Stimulated activated CD8-positive, alpha-beta memory T cell treated with anti-CD3 and anti-CD28 coated beads, Interleukin-7, amount 100 ng/mL, for 24 hours (primary cell): ENCODE results near the gene ZBTB20.

Experiments
- DNase-seq: peaks from one replicate; pipeline ENCODE4 v3.0.0-alpha.2; 2020; ENCODE audit warnings: low read depth

The ZBTB20 gene

GRCh38 chr3:114762144-114762543 is 384.9 kb downstream of the ZBTB20 start:
- no peak for DNase-seq

- no peak for DNase-seq
Observed at GRCh38 chr3:114760679-114761078, 386.4 kb downstream of the ZBTB20 start.

DNA sequence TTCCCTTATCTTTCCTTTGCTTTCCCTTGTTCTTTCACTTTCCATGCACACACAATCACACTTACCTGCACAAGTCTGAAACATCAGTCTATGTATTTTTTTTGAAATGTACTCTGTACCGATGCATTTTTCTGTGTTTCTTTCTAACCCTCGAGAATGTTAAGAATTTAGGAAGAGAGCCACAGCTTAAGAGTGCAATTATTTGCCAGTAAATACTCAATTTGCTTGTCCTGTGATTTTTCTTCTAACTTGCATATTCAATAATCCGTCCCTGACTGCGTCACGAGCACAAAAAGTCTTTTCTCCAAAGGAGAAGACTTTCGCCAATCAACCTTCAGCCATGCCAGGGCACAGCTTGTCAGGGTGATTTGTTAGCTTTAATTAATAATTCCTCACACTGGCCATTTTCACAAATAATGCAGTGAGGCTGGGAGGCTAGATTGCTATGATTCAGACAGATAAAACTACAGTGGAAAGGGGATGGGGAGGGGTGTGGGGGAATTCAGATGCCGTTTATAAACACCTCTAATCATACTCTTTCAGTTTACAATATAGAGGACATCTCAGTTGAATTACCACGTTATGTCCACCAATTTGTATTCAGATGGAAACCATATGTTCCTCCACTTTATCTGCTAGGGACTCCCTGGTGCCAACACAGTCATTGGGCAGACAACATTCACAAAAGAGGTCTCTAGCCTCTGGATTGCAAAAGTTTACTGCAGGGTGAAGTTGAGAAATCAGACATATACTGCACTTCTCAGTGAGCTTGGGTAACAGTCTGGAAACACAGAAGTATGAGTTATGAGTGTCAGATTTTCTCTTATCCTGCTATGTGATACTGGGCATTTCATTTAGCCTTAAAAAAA is 388.0 kb downstream of the ZBTB20 start:
- no peak for DNase-seq

DNA sequence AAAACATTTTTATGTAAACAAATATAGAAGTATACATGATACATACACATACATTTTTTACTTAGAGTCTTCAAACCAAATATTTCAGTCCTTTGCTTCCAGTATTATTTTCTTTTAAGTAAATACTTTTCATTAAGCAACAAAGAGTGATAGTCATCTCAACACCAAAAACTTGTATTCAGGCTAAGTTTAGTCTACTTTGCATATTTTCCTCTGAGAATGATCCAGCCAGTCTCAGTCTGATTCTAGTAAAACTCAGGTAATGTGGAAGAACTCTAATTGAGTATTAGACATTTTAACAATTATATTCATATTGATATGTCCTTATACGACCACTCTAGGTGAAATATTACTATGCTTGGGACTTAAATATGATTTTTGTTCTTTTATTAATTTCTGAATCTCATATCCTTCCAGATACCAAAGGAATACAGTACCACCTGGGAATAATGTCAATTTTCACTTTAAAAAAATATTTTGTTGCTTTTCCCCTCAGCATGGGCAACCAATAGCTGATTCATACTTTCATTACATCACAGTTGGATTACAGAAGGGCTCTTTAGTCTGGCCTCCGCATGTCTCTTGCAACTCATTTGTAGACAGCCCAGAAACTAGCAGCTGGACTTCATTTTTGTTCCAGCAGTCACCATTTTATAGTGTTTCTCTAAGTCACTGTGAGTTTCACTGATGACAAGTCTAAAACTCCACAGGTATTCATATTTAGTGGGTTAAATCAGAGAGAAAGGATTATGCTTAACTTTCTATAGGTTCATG is 390.4 kb downstream of the ZBTB20 start:
- DNase-seq, result no peak

DNA sequence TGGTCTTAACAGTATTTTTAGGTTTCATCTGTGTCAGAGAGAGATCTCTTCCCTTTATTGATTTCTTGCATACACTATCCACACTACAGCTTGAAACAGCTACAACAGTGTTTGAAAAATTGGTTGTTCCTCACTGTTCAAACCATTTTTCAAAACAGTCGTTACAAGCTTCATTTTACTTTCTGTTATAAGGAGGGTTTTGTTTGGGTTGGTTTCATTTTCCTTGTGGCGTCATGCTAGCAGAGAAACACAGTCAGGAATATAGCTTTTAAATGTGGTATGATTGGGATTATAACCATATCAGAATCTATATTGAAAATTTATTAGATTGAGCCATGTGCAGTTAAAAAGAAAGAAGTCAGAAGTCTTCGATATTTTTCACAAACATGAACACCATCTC is 400.6 kb downstream of the ZBTB20 start:
- DNase-seq, result no peak

DNA sequence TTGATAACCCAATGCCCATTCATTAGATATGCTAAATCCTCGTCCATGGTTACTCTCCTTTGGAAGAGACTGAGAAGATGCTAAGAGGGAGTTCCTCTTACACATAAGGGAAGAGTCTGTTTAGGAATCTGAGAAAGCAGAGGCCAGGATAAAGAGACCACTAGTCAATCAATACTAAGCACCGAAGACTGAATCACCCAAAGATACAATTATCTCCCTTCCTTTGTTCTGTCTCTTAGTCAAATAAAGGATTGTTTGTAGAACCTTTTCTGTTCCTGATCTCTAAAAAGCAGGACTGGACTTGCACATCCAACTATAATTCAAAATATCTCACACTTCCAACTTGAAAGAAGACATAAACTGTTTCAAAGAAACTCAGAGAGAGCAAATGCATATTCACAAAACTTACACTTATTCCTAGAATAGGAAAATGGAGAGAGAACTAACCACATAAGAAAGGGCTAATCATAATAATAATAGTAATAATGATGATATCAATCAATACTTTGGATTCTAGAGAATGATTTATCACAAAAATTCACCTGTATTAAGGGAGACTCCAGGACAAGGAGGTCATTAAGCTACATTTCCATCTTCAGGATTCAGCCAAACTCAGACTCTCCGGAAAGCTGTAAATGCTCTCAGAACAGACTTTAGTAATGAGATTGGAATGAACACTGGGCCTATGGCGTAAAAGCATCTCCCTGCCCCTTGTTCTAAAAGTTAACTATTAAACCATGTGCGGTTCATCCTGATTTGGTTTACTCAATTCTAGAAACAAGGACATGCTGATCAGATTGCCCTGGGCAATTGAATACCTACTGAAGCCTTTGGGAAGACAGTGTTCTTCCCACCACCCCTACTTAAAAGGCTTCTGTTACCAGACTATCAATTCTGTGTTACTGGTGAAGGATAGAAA is 401.5 kb downstream of the ZBTB20 start:
- DNase-seq, result no peak

DNA sequence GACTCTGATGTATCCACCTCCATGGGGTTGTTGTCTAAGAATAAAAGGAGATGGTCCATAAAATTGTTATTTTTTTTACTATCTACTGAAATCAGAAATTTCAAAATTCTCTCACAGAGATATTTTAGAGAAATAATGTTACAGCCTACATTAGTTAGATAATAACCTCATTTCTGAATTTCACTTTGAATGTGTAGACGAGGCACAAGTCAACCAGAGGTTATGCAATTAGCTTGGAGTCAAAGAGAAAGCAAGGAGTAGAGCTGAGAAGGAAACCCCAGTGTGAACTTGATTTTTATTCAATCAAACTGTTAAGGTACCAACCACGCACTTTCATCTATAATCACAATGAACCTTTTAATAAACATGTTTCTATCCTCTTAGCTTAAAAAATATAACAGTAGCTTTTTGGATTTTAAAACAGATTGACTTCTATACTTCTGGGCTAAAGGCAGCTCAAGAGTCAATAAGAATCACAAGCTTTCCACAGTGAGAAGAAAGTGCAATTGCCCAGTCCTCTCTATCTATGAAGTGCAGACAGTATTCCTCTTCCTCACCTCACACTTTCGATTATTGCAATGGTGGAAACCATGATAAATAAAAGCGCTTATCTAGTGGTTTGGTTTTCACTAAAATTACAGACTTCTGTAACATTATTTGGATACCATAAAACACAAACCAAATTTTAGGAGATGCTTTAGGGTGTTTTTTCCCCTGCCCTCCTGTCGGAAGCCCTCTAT is 403.2 kb downstream of the ZBTB20 start:
- DNase-seq, result no peak

DNA sequence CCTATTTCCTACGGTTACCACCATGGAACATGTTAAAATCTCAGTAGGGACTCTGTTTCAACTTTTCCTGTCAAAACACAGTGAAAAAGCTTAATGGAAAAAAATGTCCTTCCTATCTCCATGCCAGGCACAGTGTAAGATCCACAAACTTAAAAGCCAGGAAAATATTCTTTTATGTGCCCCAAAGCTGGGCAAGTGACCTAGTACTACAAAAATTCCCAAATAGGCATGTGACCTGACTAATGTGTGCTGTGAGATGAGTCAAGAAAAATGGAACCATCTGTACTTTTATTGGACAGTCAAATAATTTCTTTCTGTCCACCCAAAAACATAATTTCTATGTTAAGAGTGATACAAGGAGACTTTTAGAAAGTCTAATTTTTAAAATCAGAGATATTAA is 406.0 kb downstream of the ZBTB20 start:
- DNase-seq, result no peak

DNA sequence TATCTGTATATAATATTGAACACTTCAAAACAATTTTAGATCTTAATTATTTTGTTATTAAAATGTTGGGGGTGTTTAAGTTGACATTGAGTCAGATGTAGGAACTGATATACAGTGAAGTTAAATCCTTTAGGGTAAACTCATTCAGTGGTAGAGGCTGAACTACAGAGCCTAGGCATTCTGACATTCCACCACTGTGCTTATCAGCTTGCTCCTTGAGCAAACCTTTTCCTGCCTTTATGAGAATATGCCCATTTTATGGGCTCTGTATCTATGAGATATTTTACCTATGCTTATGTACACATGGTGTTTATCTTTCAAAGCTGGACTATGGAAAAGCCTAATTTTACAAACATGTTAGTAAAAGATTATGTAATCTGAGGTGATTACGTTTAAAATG is 407.5 kb downstream of the ZBTB20 start:
- DNase-seq, result no peak

DNA sequence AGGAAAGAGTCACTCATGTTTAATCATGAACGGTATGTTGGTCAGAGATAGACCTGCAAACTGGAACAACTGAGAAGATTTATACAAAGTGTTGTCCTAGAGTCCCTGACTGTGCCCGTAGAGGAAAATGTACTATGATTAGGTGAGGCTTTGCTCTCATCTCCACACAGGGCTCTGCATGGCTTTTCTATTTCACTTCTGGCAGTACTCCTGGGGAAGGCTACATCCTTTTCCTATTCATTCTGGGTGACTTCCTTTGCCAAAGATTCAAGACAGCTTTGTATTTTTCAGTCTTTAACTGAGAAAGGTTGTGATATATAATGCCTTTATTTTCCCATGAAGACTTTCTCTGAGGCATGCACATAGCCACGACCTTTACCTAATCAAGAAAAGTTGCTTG is 414.7 kb downstream of the ZBTB20 start:
- no peak for DNase-seq

DNA sequence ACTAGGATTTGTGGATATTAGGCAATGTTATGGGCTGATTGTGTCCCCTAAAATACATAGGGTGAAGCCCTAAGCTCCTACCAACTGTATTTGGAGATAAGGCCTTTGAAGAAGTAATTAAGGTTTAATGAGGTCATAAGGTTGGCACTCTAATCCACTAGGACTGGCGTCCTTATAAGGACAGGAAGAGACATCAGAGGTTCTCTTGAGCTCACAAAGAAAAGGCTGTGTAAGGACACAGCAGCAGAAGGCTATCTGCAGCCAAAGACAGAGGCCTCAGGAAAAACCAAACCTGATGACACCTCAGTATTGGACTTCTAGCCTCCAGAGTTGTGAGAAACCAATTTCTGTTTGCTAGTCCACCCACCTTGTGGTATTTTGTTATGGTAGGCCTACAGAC is 416.7 kb downstream of the ZBTB20 start:
- no peak for DNase-seq

GRCh38 chr3:114727373-114727772 is 419.7 kb downstream of the ZBTB20 start:
- DNase-seq, result no peak

DNA sequence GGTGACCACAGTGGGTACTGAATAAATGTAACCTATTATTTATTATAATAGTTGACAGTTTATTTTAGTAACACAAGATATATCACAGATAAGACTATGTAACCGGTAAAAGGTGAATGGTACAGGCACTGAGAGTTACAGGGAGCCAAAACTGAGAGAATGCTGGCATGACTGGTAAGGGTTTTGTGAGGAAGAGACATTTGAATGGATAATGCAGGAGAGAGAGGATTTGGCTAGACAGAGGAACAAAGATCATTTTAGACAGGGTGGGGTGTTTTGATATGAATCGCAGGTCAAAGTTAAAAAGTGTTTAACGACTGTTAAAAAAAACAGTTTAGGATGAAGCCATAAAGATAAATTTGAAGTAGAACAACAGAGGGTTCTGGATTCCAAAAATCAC is 421.1 kb downstream of the ZBTB20 start:
- DNase-seq, result no peak

- no peak for DNase-seq
Observed at GRCh38 chr3:114722530-114722929, 424.6 kb downstream of the ZBTB20 start.

DNA sequence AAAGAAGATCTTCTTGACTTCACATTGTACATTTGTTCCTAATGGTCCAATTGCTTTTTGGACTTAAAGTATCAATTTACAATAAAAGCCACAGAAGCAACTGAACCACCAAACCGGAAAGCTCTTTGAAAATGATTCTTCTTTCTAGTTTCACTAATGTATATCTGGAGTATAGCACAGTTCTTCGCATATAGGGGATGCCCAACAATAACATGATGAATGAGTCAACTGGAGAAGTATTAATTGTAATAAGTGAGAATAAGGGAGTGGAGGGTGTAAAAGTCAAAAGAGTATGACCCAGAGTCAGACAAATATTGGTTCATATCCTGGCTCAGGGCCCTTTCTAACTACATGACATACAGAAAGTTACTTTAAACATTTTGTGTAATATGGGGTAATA is 425.2 kb downstream of the ZBTB20 start:
- no peak for DNase-seq

- DNase-seq, result no peak
Observed at GRCh38 chr3:114721209-114721608, 425.9 kb downstream of the ZBTB20 start.

DNA sequence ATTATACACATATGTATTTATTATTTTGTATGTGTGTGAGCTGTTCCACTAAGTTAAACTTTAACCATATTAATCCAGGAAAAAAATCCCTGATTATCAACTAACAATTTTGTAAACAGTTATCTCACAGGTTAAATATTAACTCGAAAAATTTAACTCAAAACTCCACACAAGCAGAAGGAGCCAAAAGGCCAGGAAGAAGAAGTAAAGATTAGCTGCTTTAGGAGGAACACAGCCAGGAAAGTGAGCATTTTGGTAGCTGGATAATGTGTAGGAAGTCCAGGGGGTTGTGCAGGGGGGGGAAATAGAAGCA is 428.2 kb downstream of the ZBTB20 start:
- no peak for DNase-seq

DNA sequence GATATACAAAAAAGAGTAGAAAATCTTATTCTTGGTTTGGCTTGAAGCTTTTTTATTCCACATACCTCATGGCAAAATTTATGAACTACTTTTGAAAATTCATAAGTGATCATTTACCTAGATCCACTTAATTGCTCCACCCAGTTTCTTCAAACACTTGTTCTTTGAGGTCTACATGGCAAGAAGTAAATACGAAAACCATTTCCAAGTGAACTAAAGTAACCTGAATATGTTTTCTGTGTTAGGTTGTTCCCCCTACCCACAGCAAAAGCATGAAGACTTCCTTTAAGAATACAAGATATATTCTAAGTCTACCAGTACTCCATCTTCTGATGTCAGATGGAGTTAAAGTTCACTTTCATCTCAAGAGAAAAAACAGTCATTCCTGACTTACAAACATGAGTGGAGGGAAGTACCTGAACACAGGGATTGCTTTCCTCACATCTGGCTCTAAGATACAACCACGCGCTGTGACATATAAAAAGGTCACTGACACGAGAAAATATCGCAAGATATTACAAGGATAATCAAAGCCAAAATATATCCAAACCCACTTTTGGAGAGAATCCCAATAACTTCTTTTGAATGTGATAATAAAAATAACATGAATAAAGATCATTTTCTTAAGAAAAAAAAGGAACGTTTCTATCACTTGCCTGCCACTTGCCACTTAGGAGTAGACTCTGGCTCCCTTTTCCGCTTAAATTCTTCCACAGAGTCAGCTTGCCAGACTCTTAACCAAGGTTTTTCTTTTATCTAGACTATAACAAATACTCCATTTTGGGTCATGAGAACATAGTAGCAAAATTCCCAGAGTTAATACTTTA is 428.8 kb downstream of the ZBTB20 start:
- DNase-seq, result no peak

GRCh38 chr3:114716916-114717315 is 430.2 kb downstream of the ZBTB20 start:
- no peak for DNase-seq

- no peak for DNase-seq
Observed at GRCh38 chr3:114716126-114716525, 431.0 kb downstream of the ZBTB20 start.

- DNase-seq, result no peak
Observed at GRCh38 chr3:114714957-114715460, 432.1 kb downstream of the ZBTB20 start.
